GM21390 (cell line): Measurements from ENCODE around the gene CORO7.

Experiments used
- ATAC-seq: cut with Tn5 transposase; IDR thresholded peaks from one replicate; pipeline ENCODE4 v1.9.1; 2021; ENCODE audit not compliant: unreplicated experiment

The CORO7 gene

DNA sequence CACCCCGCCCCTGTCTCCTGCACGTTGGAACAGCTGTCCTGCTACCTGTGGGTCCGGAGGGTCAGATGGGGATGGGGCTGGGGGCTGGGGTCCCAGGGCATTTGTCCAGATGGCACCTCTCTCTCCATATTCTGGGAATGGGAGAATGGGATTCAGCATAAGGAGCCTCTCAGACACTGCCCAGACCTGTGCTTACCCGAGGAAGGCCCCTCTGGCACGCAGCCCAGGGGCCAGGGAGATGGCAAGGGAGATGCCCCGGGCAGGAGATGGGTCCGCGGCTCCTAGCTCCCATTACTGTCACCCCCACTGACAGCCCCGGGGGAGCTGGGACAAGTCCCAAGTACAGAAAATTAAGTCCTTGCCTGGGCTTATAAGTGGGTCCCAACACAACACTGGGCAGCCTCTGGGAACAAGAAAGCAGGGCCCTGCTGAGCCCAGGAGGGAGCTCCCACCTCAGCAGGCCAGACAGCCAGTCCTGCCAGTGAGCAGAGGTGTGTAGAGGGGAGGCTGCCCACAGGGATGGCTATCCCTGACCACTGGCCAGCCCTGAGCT, 43.0 kb downstream of the CORO7 start:
- ATAC-seq: no peak

DNA sequence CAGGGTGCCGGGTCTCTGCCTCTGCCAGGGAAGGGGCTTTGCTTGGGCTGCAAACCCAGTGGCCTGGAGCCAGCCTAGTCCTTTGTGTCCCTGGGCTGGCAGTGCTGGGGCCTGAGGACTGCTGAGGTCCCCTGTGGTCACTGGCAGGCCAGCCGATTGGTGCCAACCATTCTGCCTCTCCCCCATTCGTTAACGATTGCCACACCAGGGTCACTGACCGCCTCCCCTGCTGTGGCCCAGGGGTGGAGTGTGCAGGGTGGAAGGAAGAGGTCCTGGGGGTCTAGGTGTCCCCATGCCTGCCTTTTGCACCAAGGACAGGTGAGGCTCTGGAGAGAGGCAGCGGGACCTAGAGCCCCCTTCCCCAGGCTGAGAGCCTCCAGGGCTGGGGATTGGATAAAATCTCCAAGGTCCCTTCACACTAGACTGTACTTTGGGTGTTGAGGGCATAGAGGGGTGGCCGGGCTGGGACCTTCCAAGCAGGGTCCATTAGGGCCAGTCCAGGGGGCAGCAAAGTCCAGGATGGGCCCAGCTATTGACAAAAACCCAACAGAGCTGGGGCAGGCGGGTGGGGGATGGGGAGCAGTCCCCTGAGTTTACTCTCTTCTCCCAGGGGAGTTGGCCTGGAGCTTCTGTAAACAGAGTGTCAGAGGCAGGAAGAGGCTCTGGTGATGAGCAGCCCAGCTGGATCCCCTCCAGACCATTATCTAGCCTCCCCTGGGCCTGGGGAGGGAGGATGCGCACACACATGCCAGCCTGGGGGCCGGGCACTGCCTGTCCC, 43.6 kb downstream of the CORO7 start:
- no peak for ATAC-seq

DNA sequence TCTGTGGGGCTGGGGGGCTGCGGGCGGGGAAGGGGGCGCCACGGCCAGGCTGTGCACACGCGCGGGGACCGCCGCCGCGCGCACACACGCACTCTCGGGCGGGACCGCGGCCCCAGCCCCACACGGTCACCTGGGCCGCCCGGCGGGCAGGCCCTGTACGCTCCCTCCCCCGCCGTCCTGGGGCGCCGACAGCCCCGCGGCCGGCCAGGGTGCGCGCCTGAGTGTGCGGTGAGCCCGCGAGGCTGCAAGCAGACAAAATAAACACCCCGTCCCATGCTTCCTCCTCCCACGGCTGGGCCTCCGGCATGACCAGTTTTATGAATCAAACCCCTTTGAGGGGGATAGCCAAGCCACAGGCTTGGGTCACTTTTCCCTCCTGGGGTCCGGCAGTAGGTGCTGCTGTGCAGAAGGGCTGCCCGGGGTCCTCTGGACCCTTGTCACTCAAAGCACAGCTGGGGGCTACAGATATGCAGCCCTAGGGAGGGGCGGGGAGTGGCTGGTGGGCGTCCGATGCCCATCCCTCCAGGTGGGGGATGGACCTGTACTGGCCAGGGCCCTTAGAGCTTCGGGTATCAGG, 44.3 kb downstream of the CORO7 start:
- peak; percentile 34 for ATAC-seq

DNA sequence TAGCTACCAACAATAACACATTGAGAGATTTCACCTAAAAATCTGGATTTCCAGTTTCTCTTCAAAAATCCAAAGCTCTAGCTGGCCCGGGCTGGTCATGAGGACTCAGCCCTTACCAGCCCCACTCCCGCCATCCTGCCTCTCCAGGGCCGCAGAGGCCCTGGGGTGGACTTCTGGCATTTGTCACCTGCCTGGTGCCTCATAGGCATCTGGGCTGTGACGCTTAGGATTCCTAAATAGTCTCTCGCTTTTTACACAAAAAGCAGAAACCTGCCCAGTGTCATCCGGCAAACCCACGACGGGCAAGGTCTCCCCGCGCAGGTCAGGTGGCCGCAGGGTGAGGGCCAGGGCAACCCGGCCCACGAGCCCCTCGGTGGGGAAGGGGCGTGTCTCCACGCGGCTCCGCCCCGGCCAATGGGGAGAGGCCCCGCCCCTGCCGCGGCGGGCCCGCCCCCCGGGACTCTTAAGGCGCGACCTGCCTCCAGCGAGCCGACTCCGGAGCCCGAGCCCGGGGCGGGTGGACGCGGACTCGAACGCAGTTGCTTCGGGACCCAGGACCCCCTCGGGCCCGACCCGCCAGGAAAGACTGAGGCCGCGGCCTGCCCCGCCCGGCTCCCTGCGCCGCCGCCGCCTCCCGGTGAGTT, 44.9 kb downstream of the CORO7 start, which contains the start of gene VASN:
TSS of gene VASN (plus strand) at position 492 of the 644 bp plus-strand sequence. CDS start 9,030 bp downstream, outside the sequence.
- peak; percentile 77 for ATAC-seq

DNA sequence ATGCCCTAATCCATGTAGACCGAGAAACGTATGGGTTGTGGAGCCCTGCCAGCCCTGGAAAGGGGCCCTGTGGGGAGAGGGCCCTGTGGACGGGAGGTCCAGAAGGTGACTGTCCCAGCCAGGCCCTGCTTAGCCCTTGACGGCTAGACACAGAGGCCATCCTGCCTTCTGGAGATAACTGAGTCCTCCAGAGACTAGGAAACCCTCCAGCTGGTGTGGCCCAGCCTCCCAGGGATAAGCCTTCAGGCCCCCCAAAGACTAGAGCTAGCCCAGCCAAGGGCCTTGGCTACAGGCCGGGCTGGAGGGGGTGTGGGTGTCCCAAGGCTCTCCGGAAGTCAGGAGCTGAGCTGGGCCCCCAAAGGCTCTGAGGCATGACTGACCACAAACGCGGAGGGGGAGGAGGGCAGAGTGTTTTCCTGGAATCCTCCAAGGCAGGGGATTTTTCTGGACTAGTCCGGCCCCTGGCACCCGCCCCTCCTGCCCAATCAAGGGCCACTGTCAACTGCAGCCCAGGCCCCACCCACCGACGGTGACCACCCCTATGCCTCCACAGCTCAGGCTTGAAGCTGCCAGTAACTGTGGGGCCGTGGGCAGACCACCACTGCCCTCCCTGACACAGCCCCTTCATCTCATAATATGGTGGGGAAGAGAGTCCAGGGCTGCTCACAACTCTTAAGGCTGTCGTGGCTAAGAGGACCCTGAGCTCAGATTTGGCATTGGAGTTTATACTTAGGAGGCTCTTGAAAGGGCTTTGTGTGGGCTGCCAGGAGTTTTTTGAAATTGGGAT, 45.6 kb downstream of the CORO7 start:
- ATAC-seq: no peak

DNA sequence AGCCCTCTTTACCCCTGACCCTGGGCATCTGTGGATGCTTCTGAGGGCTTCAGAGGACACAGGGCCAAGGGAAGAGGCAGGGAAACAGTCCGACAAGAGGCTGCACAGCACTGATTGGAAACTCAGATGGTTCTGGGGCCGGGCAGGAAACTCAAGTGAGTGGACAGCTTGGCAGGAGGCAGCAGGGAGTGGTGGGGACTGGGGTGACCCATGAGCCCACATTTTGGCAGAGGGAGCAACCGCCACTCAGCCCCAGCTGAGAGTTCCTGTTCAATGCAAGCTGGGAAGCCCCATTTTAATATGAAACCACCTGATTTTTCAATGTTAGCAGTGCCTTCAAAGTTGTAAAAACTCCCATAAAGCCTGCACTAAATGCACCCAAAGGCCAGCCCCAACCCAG, 46.2 kb downstream of the CORO7 start:
- no peak for ATAC-seq

DNA sequence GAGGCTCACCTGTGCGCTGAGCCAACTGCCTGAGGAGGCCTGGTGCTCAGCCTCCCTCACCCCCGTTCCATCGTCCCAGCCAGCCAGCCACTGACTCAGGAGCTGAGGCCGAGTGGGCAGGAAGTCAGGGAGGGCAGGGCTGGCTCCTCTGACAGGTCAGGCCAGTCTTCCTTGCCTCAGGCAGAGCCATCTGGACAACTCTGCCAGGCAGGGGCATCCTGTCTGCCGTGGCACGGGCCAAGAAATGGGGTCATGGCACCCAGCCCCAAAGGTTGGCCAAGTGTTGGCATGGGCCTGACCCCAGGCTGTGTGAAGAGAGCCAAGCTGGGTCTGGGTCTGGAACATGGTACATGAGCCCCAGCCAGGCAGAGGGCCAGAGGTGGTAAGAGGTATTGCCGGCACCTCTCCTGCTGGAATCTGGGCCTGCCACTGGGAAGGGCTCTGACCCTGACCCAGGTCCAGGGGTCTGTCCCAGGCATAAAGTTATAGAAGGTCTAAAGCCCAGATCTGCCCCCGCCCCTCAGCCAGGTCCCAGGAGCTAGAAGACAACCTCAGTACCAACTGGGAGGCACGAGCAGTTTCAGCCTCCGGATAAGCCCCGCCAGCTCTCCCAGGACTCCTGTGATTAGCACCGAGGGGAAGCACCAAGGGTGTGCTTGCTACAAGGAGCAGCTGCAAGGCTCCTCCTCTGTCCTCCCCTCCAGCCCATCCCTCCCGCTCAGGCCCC, 47.2 kb downstream of the CORO7 start:
- ATAC-seq: no peak

DNA sequence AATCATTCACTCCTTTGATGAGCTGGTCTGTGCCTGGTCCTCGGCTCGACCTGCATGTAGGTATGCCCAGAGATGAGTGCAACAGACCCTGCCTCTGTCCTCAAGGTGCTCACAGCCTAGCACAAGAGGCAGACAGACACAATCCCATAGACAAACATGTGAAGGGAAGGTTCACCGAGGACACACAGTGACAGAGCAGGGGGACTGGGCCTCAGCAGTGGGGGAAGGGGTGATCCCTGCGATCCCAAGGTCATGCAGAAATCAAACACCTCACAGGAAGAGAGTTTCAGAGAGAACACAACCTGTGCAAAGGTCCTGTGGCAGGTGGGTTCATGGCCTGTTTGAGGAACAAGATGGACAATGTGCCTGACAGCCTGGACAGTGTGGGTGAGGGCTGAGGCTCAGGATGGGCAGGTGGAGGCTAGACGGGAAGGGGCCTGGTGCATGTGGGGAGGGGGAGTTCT, 49.0 kb downstream of the CORO7 start:
- ATAC-seq: no peak

DNA sequence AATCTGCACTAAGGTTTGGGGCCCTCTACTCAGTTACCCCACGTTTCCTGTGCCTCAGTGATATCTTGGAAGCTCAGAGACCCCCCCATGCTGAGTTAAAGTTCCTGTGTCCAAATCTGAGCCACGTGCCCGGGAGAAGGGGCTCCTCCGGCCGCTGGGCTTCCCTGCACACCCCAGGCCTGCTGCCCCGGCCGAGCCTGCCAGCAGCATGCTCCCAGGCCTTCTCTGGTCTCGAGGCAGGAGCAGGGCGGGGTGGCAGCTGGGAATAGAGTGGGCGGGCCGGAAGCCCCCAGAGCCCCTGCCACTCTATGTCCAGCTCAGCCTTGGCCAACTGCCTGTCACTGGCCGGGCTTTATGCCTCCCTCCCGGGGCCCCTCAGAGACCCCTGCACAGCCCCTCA, 50.4 kb downstream of the CORO7 start:
- ATAC-seq: no peak

DNA sequence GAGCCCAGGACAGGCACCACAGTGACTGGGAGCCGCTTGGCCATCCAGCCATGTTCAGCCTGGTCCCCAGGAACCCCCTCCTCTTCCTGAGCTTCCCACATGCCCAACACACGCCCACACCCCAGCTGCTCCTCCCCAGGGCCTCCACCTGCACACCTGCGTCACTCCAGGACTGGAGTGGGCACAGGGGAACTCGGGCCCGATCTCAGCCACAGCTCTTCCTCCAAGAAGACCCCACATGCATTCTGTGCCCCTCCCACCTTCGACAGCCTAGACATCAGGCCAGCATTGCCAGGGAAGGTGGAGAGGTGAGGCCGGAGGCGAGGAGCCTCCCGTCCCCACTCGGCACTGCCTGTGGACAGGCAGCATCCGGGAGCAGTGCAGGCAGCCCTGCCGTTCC, 50.8 kb downstream of the CORO7 start:
- no peak for ATAC-seq

DNA sequence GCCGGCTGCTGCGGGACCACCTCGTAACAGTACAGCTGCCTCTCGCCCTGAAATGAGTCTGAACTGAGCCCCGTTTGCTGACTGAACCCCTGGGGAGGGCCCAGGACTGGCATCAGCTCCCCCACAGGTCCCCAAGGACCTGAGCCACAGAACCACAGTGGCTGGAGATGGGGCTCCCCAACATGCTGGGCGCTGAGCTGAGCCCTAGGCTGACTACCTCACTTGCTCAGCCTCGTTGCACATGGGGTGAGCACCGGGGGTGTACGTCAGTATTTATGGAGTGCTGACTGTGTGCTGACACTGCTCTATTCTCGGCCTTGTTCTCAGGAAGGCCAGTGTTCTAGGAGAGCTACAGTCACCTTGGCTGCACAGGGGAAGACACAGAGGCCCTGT, 51.4 kb downstream of the CORO7 start:
- no peak for ATAC-seq

DNA sequence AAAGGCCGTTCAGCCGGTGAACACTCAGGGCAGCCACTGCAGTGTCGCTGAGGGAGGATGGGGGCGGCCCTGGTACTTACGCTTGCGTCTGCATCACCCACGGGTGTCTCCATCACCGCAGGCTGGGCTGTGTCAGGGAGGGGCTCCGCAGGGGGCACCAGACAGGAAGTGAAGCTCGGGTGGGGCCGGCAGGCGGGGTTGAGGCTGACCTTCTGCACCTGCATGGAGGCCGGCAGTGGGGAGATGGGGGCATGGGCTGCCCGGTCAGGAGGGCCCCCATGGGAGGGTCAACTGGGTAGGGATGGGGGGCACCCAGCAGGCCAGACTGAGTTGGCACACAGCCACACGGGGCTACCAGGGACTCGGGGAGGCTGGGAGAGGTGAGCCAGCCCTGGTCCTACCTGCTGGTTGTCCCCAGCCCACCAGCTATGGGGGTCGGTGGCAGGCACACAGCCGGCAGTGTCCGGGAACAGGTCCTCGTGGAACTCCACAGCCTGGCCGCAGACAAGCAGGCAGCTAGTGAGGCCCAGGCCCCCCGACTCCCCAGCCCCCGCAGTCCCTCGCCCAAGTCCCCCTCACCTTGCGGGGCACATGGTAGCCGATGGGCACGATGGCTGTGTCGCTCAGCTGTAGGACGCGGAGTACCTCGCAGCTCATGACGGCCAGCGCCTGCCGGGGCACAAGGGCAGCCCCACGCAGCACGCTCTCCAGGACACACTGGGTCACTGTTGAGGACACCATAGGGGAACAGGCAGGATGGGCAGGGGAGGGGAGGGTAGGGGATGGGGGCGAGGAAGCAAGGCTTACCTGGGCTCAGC, 52.0 kb downstream of the CORO7 start:
- no peak for ATAC-seq

DNA sequence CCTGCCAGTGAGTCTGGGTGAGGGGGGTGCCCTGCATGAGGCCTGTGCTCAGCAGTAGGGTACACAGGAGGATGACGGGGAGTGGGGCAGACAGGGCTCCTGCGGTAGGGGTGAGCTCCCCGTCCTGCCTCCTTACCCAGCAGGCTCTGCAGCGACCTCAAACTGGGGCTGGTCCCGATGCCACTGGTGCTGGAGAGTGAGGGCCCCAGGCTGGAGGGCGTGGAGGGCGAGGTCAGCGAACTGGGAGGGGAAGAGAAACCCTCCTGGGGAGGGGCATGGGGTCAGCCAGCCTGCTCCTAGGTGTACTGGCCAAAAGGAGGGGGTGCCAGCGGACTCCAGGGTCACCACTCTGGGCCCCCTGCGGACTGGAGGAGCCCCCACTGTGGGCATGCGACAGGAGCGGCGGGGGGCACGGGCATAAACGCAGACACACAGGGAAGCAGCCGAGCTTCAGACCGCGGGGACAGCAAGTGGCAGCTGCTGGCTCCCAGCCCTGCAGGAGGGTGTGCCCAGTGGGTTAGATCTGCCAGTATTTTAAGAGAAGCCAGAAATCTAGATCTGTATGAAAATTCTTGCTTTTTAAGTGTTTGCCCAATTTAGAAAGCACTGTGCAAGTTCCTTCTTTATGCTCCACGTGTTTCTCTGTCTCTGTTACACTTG, 53.8 kb downstream of the CORO7 start:
- no peak for ATAC-seq

DNA sequence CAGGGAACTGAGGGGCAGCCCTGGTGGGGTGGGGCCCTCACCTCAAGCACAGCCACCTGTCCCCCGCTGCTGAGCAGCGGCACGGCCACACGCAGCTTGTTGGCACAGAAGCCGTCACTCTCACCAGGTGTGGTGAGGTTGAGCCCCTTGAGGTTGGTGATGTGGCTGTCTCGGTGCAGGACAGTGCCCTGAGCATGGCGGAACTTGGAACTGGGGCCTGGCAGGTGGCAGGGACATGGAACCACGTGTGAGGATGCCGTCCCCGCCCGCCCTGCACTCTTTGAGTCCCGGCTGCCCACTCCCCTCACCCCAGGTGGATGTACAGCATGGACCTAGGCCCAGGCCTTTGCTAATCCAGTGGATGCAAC, 54.5 kb downstream of the CORO7 start:
- ATAC-seq: no peak

DNA sequence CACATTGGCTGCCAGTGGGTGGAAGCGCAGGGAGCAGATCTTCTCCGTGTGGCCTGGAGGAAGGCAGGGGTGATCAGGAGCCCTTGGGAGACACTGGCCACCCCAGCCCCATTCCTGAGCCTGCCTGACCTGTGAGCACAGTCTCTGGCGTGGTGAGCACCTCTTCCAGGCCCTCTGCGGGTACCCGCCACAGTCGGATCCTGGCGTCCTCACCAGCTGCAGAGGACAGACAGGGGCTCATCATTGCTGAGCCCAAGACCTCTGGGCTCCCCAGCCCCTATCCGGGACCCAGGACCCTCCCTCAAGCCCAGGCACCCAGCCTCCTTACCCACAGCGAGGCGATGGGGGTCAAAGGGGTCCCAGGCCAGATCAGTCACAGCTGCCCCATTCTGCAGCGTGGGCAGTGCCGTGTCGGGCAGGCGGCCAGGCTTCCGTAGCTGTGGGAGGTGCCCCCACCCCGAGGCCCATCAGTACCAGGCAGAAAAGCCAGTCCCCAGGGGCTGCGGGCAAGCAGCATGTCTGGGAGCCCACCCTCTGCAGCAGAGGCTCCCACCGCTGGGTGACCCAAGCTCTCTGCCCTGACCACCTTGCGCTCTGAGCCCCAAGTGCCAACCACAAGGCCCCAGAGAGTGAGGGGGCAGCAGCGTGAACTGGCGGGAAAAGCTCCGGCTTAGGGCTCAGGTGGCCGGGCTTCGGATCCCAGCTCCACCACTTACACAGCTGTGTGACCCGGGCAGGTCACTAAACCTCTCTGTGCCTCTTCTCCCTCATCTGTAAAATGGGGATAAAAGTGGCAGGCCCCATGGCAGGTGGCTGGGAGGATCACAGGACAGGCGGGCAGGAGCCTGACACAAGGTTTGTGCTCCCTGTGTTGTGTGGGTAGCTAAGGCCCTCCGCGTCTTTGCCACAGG, 55.1 kb downstream of the CORO7 start:
- ATAC-seq: no peak

DNA sequence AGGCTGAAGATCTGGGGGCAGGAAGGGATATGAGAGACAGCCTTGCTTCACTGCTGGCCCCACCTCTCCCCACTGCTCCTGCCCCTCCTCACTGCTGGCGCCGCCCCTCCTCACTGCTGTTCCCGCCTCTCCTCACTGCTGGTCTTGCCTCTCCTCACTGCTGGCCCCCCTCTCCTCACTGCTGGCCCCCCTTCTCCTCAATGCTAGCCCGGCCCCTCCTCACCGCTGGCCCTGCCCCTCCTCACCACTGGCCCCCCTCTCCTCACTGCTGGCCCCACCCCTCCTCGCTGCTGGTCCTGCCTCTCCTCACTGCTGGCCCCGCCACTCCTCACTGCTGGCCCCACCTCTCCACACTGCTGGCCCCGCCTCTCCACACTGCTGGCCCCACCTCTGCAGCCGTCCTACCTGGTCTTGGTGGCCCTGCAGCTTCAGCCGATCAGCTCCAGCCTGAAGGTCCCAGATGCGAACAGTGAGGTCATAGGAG, 55.8 kb downstream of the CORO7 start:
- ATAC-seq: no peak

DNA sequence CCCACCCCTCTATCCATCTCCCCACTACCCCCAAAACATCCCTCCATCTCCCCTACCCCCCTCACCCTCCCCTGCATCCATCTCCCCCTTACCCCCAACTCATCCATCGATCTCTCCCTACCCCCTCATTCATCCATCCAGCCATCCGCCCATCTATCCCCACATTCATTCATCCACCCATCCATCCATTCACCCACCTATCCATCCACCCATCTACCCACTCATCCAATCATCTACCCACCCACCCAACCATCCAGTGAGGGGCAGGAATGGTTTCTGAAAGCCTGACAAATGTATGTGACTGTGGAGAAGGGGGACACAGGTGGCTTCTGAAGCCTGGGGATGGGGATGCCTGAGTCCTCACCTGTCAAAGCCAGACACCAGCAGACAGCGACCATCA, 56.5 kb downstream of the CORO7 start:
- ATAC-seq: no peak
